DND-41 (cell line): ENCODE measurements around the gene PDZD4.

Experiments used
- ATAC-seq: fragments of 200-7000 bp; cut with Tn5 transposase; 3 replicates; pipeline ENCODE4 v1.9.1; 2021; ENCODE audit warnings: low read depth; ENCODE audit not compliant: insufficient read depth
- DNase-seq: peaks from one replicate; pipeline ENCODE4 v3.0.0-alpha.2; 2020
- H2AFZ ChIP-seq: 2 replicates; pipeline ENCODE4 v1.6.0; 2012; ENCODE audit warnings: low read depth, low read length
- H3K27ac ChIP-seq: 2 replicates; pipeline ENCODE4 v1.5.1; 2012; ENCODE audit warnings: low read length, inconsistent platforms
- H3K27me3 ChIP-seq: fragments of 200-600 bp; sonication (generic); 2 replicates; pipeline ENCODE4 v1.6.0; 2012; ENCODE audit warnings: low read length, mild to moderate bottlenecking, inconsistent platforms; ENCODE audit not compliant: insufficient read depth, poor library complexity
- H3K36me3 ChIP-seq: 2 replicates; pipeline ENCODE4 v1.5.1; 2012; ENCODE audit warnings: low read length, inconsistent platforms; ENCODE audit not compliant: insufficient read depth
- H3K4me1 ChIP-seq: 2 replicates; pipeline ENCODE4 v1.5.1; 2012; ENCODE audit warnings: mild to moderate bottlenecking, low read length; ENCODE audit not compliant: insufficient read depth
- H3K4me2 ChIP-seq: 2 replicates; pipeline ENCODE4 v1.6.0; 2012; ENCODE audit warnings: mild to moderate bottlenecking, moderate library complexity, low read length, inconsistent platforms; ENCODE audit not compliant: insufficient read depth
- H3K4me3 ChIP-seq, 2 experiments: fragments of 200-600 bp in 1 of 2; shearing (Covaris generic) in 1 of 2; 2 replicates each; pipeline ENCODE4 v1.5.1; 2012 to 2016; ENCODE audit warnings: inconsistent platforms in 2 of 2, low read length in 2 of 2, mild to moderate bottlenecking in 2 of 2, low read depth in 1 of 2, moderate library complexity in 1 of 2
- H3K79me2 ChIP-seq: 2 replicates; pipeline ENCODE4 v1.6.0; 2012; ENCODE audit warnings: low read length, inconsistent platforms; ENCODE audit not compliant: insufficient read depth
- H3K9ac ChIP-seq: 2 replicates; pipeline ENCODE4 v1.6.0; 2012; ENCODE audit warnings: low read depth, mild to moderate bottlenecking, inconsistent platforms, low read length, moderate library complexity
- H3K9me3 ChIP-seq: 2 replicates; pipeline ENCODE4 v1.5.1; 2012; ENCODE audit warnings: low read length, moderate library complexity, mild to moderate bottlenecking, inconsistent platforms; ENCODE audit not compliant: insufficient read depth, severe bottlenecking
- H4K20me1 ChIP-seq: 2 replicates; pipeline ENCODE4 v1.6.0; 2012; ENCODE audit warnings: low read length; ENCODE audit not compliant: insufficient read depth
- EZH2 ChIP-seq: IDR thresholded peaks from 3 replicates; pipeline ENCODE4 v1.6.1; 2012; ENCODE audit warnings: borderline replicate concordance, low read depth, mild to moderate bottlenecking, moderate library complexity, low read length, inconsistent platforms; ENCODE audit not compliant: severe bottlenecking
- TF ChIP-seq, protein P1 (sequence below): IDR thresholded peaks from 2 replicates; pipeline ENCODE4 v1.5.1; 2012; ENCODE audit warnings: borderline replicate concordance, low read length, moderate library complexity, mild to moderate bottlenecking; ENCODE audit not compliant: poor library complexity, severe bottlenecking; ENCODE audit errors: extremely low read depth

PDZD4 gene

GRCh38 chrX:153814591-153815315 lies 15.6 kb downstream of the PDZD4 start:
- TF ChIP-seq EZH2, result no peak
- TF ChIP-seq, protein P1, sequence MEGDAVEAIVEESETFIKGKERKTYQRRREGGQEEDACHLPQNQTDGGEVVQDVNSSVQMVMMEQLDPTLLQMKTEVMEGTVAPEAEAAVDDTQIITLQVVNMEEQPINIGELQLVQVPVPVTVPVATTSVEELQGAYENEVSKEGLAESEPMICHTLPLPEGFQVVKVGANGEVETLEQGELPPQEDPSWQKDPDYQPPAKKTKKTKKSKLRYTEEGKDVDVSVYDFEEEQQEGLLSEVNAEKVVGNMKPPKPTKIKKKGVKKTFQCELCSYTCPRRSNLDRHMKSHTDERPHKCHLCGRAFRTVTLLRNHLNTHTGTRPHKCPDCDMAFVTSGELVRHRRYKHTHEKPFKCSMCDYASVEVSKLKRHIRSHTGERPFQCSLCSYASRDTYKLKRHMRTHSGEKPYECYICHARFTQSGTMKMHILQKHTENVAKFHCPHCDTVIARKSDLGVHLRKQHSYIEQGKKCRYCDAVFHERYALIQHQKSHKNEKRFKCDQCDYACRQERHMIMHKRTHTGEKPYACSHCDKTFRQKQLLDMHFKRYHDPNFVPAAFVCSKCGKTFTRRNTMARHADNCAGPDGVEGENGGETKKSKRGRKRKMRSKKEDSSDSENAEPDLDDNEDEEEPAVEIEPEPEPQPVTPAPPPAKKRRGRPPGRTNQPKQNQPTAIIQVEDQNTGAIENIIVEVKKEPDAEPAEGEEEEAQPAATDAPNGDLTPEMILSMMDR, result no peak
- Histone ChIP-seq H3K4me2 (no peak overlapping the region), H3K9me3 (no peaks in the 10 kb centered on the region), H3K36me3 (no peaks in the 10 kb centered on the region), H3K79me2 (no peaks in the 10 kb centered on the region), H3K9ac (no peak overlapping the region), H3K4me3 (no peak overlapping the region), H3K27me3 (peaks cover 11% of the 10 kb centered on the region), H2AFZ (no peak overlapping the region), H3K4me1 (peaks cover 9% of the 10 kb centered on the region), H4K20me1 (no peaks in the 10 kb centered on the region), H3K27ac (no peak overlapping the region)
- no peak for ATAC-seq
- no peak for DNase-seq

DNA sequence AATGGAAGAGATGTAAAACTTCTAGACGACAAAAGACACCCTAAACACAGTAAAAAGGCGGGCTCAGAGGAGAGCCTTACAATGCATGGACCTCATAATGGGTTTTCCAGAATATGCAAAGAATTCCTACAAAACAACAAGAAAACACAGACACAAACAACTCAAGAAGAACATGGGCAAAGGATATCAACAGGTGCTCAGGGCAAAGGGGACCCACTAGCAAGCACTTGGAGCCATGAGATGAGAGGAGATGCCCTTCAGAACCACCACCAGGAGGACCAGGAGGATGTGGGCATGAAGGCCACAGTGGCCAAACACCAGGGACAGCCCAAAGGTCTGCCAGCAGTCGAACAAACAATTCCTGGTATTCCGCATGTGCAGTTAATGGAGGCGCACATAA lies 17.2 kb downstream of the PDZD4 start:
- ATAC-seq (no peak), DNase-seq (no peak)
- Histone ChIP-seq H3K9ac (no peak overlapping the region), H3K9me3 (no peaks in the 10 kb centered on the region), H4K20me1 (no peaks in the 10 kb centered on the region), H2AFZ (no peak overlapping the region), H3K79me2 (no peaks in the 10 kb centered on the region), H3K27ac (no peak overlapping the region), H3K27me3 (no peaks in the 10 kb centered on the region), H3K4me1 (no peaks in the 10 kb centered on the region), H3K36me3 (no peaks in the 10 kb centered on the region), H3K4me2 (no peak overlapping the region), H3K4me3 (no peak overlapping the region)
- TF ChIP-seq, protein P1, result no peak
- TF ChIP-seq EZH2, result no peak

DNA sequence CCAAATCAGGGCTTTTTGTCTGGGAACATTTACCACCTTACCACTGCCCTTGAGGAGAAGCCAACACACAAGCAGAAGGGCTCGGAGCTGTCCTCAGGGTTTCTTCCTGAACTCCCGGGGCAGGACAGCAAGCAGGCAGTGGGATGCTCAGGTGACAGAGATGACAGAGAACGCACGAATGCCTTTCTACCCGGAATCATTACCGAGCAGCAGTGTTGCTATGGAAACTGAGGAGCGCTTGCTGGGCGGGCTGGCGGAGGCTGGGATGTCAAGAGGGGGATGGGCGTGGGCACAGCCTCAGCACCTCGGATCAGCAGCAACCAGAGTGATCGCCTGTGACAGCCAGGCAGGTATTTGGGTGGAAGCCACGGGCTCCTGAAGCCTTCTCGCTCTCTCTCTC lies 18.1 kb downstream of the PDZD4 start:
- Histone ChIP-seq H3K4me2 (no peak overlapping the region), H3K36me3 (no peaks in the 10 kb centered on the region), H3K27ac (no peak overlapping the region), H3K9ac (no peak overlapping the region), H3K4me3 (no peak overlapping the region), H2AFZ (no peak overlapping the region), H4K20me1 (no peaks in the 10 kb centered on the region), H3K9me3 (no peaks in the 10 kb centered on the region), H3K79me2 (no peaks in the 10 kb centered on the region), H3K4me1 (no peaks in the 10 kb centered on the region), H3K27me3 (no peaks in the 10 kb centered on the region)
- no peak for TF ChIP-seq EZH2
- TF ChIP-seq, protein P1, result no peak
- ATAC-seq, result no peak
- no peak for DNase-seq
